NCI-H2171 (cell line): ENCODE measurements around the gene PHF1.
"Not testable (repeated sequence)": the region's sequence is repeated elsewhere in the genome, so short reads cannot be mapped to it uniquely, and the experiment has no call there.

Experiments
- DNase-seq: peaks from one replicate; lab custom pipeline; 2025; lab: John Stamatoyannopoulos, UW

The PHF1 gene

GRCh38 chr6:33410711-33411631 lies at the start of gene PHF1:
Gene PHF1, plus strand, starts transcription at chr6:33411014. Its CDS starts 1,250 bp downstream, at chr6:33412264.
- DNase-seq: peak; percentile 62

GRCh38 chr6:33363486-33363885 lies 47.3 kb upstream of the PHF1 start:
- DNase-seq: not testable (repeated sequence)

GRCh38 chr6:33364475-33365205 lies 46.2 kb upstream of the PHF1 start:
- not testable (repeated sequence) for DNase-seq

DNA sequence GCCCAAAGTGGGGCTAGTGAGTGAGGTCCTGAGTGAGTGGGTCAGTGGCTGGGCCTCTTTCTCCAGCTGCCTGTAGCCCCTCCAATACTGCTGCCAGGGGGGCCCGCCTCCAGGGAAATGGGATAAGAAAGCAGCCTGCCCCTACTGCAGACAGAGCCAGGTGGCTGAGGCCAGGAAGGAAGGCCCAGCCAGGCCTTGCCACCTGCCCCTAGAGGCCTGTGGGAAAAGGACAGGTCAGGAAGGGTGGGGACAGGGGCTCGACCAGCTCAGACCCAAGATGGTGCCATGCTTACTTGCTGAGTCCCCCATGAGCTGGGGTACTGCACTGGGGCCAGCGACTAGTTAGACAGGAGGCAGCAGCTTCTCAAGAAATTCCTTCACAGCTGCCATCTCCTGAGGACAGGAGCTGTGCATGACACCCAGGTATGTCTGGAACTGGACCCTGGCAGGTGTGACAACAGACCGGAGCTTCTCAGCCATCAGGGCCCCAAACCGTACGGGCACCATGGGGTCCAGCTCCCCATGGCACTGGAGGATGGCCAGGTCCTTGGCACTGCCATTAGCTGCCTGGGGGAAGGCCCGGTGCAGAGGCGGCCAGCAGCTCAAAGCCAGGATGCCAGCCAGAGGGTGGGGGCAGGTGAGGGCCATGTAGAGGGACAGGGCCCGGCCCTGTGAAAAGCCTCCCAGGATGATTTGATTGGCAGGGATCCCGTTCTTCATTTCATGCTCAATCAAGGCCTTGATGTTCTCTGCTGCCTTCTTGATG lies 45.4 kb upstream of the PHF1 start:
- DNase-seq: not testable (repeated sequence)

DNA sequence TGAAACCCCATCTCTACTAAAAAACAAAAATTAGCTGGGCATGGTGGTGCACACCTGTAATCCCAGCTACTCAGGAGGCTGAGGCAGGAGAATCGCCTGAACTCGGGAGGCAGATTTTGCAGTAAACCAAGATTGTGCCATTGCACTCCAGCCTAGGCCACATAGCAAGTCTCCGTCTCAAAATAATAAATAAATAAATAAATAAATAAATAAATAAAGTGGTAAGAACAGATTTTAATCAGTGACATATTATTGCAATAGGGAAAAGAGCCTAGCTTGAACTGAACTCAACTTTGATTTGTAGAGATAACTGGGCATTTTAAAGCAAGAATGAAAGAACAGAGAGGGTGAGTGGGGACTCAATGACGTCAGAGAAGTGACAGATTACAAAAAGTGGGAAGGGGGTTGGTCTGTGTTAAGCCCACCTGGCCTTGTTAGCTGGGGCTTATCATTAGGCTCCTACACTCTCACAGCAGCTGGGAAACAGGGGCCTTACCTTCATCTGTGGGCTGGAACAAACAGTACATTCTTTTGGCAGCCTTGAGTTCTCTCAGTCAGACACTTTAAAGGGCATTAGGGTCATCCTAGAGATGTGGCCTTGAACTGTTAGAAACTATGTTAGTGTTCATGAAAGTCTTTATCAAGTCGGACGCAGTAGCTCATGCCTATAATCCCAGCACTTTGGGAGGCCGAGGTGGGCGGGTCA lies 43.7 kb upstream of the PHF1 start:
- DNase-seq: no peak

DNA sequence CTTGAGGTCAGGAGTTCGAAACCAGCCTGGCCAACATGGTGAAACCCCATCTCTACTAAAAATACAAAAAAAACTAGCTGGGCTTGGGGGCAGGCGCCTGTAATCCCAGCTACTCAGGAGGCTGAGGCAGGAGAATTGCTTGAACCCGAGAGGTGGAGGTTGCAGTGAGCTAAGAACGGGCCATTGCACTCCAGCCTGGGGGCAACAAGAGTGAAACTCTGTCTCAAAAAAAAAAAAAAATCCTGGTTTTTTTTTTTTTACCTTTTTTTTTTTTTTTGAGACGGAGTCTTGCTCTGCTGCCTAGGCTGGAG lies 43.1 kb upstream of the PHF1 start:
- not testable (repeated sequence) for DNase-seq

DNA sequence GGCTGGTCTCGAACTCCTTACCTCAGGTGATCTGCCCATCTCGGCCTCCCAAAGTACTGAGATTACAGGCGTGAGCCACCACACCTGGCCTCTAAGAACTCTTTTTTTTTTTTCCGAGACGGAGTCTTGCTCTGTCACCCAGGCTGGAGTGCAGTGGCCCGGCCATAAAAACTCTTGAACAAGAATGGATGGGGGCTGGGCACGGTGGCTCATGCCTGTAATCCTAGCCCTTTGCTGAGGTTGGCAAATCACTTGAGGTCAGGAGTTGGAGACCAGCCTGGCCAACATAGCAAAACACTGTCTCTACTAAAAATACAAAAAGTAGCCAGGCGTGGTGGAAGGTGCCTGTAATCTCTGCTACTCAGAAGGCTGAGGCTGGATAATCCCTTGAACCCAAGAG lies 38.9 kb upstream of the PHF1 start:
- DNase-seq: not testable (repeated sequence)

DNA sequence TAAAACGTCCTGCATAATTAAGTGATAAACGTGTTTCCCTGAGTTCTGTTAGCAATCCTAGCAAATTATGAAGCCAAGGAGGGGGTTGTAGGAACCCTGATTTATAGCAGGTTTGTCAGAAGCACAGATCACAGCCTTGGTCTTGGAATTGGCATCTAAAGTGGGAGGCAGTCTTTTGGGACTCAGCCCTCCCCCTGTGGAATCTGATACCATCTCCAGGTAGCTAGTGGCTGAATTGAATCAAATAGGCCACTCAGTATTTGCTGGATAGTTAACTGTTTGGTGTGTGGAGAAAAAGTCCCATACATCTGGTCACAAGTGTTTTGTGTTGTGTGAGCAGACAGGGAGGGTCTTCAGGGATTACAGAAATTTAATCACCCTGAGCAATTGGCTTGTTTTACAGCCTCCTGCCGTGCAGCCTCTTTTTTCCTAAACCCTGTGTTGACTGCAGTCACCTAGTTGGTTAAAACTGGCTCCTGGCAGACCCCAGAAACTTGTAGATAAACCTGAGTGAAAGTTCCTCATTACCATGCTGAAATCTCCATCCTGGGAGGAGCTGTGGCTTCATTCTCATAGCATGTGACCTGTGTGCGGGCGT lies 38.2 kb upstream of the PHF1 start:
- peak; percentile 62 for DNase-seq

GRCh38 chr6:33373960-33374910 lies 36.6 kb upstream of the PHF1 start:
- DNase-seq: no peak

GRCh38 chr6:33375143-33375671 lies 35.6 kb upstream of the PHF1 start:
- DNase-seq: no peak

DNA sequence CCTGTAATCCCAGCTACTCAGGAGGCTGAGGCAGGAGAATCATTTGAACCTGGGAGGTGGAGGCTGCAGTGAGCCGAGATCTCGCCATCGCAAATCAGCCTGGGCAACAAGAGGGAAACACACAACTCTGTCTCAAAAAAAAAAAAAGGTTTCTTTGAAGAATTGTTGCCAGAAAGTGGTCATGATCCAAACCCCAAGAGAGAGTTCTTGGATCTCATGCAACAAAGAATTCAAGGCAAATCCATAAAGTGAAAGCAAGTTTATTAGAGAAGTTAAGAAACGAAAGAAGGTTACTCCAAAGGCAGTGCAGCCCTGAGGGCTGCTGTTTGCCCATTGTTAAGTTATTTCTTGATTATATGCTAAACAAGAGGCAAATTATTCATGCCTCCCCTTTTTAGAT lies 33.6 kb upstream of the PHF1 start:
- no peak for DNase-seq

- DNase-seq: not testable (repeated sequence)
Observed at GRCh38 chr6:33379184-33379583, 31.6 kb upstream of the PHF1 start.

GRCh38 chr6:33380272-33380981 lies 30.4 kb upstream of the PHF1 start:
- no peak for DNase-seq

DNA sequence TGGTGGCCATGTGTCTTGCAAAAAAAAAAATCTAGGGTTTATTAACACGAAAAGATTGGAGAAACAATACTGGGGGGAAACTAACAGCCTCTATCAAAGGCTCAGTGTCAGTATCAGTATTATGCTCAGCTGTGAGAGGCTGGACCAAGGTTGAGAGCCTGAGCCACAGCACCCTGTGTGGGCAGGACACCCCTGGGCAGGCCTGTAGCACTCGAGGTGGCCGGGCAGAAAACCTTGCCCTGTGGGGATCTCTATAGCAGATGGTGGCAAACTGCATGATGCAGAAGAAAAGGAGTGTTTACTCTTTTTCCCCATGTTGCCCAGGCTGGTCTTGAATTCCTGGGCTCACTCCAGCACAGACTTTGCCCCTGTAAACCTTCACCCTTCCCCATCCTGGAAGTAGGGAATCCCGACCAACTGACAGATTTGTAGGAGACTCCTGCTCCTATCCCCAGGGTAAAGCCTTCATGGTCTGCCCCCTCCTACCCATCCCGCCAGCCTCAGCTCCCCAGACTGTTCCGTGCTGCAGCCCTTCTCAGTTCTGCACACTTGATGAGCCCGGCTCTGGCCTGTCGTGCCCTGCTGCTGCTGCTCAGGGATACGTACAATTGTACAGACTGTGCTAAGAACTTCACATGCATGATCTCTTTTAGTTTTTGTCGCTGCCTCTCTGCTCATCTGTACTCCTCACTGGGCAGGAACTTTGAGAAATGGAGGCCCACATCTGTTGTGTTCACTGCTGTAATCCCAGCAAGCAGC lies 27.2 kb upstream of the PHF1 start:
- no peak for DNase-seq

DNA sequence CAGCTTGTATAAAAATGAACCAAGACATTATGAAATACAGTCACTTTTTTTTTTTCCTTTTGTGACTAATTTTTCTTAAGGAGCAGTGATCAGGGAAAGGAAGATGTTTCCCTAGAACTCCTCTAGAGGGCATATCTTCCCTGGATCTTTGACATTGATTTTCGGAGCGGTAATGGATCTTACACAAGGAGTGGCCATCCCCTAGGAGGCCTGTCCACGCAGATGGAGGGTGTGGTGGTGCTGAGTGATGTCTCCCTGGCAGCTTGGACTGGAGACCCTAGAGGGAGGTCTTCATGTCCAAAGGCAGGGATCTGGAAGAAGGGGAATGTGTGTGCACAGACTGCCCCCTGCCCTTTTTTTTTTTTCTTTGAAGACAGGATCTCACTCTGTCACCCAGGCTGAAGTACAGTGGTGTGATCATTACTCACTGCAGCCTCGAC lies 26.2 kb upstream of the PHF1 start:
- DNase-seq: no peak

GRCh38 chr6:33390173-33390572 lies 20.6 kb upstream of the PHF1 start:
- no peak for DNase-seq

- DNase-seq: no peak
Observed at GRCh38 chr6:33390767-33391277, 20.0 kb upstream of the PHF1 start.

DNA sequence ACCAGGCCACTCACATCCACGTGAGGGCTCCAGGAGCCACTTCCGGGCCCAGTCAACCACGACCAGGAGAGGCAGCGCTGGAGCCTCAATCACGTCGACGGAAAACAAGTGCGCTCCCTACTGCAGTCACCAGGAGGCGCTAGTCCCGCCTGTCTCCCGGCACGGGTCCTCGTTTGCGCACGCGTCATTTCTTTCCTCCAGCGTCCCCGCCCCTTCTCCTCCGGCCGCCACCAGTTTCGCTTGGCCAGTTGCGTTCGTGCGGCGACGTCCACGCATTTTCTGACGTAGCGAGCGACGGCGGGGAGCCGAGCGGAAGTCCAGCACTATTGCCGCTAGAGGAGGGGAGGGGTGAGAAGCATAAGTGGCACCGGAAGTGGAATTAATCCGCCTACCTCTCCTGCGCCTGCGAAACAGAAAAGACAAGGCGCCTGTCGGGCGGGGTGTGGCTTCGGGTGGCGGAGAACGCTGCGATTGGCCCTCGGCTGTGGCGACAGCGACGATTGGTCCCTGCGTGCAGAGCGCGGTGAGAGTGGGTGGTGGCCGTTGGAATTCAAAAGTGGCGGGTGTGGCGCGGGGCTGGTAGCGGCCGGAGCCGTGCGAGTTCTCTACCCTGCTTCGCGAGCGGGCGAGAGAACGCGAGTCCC lies 19.4 kb upstream of the PHF1 start, which contains the start of gene KIFC1:
Gene KIFC1, plus strand, starts transcription at position 546 of the 644 bp plus-strand sequence. CDS start 163 bp downstream, outside the sequence.
- DNase-seq: peak; percentile 98
